MM.1S (cell line): ENCODE data around the gene GAK.

Experiments used
- DNase-seq: peaks from one replicate; pipeline ENCODE4 v3.0.0-alpha.2; 2015
- H2AFZ ChIP-seq: fragments of 300-600 bp; sonication (generic); 2 replicates; pipeline ENCODE4 v1.6.0; 2016; ENCODE audit warnings: antibody characterized with exemption, low read length
- H3F3A ChIP-seq: fragments of 300-600 bp; sonication (generic); 2 replicates; pipeline ENCODE4 v1.6.1; 2016; ENCODE audit warnings: mild to moderate bottlenecking, antibody characterized with exemption, low read length, moderate library complexity, mixed read lengths; ENCODE audit not compliant: insufficient read depth
- H3K27ac ChIP-seq: fragments of 300-600 bp; sonication (generic); 2 replicates; pipeline ENCODE4 v1.5.1; 2016; ENCODE audit warnings: mild to moderate bottlenecking, low read length
- H3K27me3 ChIP-seq: fragments of 300-600 bp; sonication (generic); replicated peaks from 2 replicates; pipeline ENCODE4 v1.6.0; 2016; ENCODE audit warnings: low read length; ENCODE audit not compliant: insufficient read depth
- H3K36me3 ChIP-seq: fragments of 300-600 bp; sonication (generic); replicated peaks from 2 replicates; pipeline ENCODE4 v1.6.1; 2016; ENCODE audit warnings: mild to moderate bottlenecking, low read length, mixed read lengths; ENCODE audit not compliant: insufficient read depth
- H3K4me1 ChIP-seq: fragments of 300-600 bp; sonication (generic); 2 replicates; pipeline ENCODE4 v1.6.1; 2016; ENCODE audit warnings: low read length, mixed read lengths
- H3K4me2 ChIP-seq: fragments of 300-600 bp; sonication (generic); 2 replicates; pipeline ENCODE4 v1.6.0; 2016; ENCODE audit warnings: low read depth, low read length
- H3K4me3 ChIP-seq: fragments of 300-600 bp; sonication (generic); 2 replicates; pipeline ENCODE4 v1.5.1; 2016; ENCODE audit warnings: low read length, mixed read lengths
- H3K79me2 ChIP-seq: fragments of 300-600 bp; sonication (generic); 2 replicates; pipeline ENCODE4 v1.6.1; 2016; ENCODE audit warnings: mixed run types, low read length, mixed read lengths
- H3K9ac ChIP-seq: fragments of 300-600 bp; sonication (generic); 2 replicates; pipeline ENCODE4 v1.6.1; 2016; ENCODE audit warnings: low read length, mixed read lengths
- H3K9me2 ChIP-seq: fragments of 300-600 bp; sonication (generic); replicated peaks from 2 replicates; pipeline ENCODE4 v1.6.1; 2016; ENCODE audit warnings: mild to moderate bottlenecking, low read length, mixed read lengths; ENCODE audit not compliant: insufficient read depth
- H3K9me3 ChIP-seq: fragments of 300-600 bp; sonication (generic); replicated peaks from 2 replicates; pipeline ENCODE4 v1.6.1; 2016; ENCODE audit warnings: mild to moderate bottlenecking, low read length, mixed read lengths; ENCODE audit not compliant: insufficient read depth
- H4K20me1 ChIP-seq: fragments of 300-600 bp; sonication (generic); 2 replicates; pipeline ENCODE4 v1.6.1; 2016; ENCODE audit warnings: mild to moderate bottlenecking, low read length, moderate library complexity, mixed read lengths; ENCODE audit not compliant: insufficient read depth
- CTCF ChIP-seq: fragments of 300-600 bp; sonication (generic); IDR thresholded peaks from 2 replicates; pipeline ENCODE4 v1.5.1; 2016; ENCODE audit warnings: antibody characterized with exemption, low read length, mixed read lengths
- EZH2 ChIP-seq: fragments of 300-600 bp; sonication (generic); optimal IDR thresholded peaks from 2 replicates; pipeline ENCODE3; 2017; ENCODE audit warnings: low read depth, mild to moderate bottlenecking, antibody characterized with exemption, low read length, mixed read lengths
- EZH2phosphoT487 ChIP-seq: fragments of 300-600 bp; sonication (generic); IDR thresholded peaks from 2 replicates; pipeline ENCODE4 v1.6.1; 2018; ENCODE audit warnings: antibody characterized with exemption, low read length

Gene GAK

DNA sequence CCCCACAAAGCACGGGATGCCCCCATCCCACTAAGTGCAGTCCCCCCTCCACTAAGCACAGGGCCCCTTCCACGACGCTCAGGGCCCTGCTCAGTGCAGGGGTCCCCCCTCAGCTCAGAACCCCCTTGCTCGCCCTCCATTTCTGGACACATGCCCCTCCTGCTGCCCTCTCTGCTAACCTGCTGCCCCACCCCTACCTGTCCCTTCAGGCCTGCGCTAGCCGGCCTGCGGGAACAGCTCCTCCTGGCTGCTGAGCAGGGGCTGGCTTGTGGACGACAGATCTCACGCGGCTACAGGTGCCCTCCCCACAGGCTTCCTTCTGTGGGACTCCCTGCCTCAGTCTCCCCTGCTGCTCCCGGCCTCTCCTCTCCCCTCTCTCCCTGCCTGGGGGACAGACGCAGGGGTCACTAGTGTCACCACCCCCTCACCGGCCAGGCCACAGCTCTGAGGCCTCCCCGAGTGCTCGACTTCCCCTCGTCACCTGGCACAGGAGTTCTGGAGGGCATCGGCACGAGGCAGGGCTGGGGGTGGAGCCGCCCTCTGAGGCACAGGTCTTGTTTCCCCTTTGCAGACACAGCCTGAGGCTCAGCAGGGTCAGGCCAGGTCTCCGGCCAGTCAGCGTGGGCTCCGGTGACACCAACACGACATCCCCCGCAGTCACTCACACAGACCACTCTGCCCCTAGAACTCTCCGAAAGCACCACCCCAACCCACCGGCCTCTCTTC, 21.6 kb downstream of the GAK start:
- 0 out of 2 replicates have a peak, but pooled peaks cover 4% of the 10 kb centered on the region for H4K20me1 ChIP-seq
- H3K9me2 ChIP-seq, result no peaks in the 10 kb centered on the region
- H3K9ac ChIP-seq, result no peak overlapping the region
- H3K27ac ChIP-seq, result no peak overlapping the region
- H3F3A ChIP-seq, result no peaks in the 10 kb centered on the region
- H2AFZ ChIP-seq, result no peak overlapping the region
- no peak overlapping the region for H3K4me3 ChIP-seq
- no peaks in the 10 kb centered on the region for H3K4me1 ChIP-seq
- peaks cover 48% of the 10 kb centered on the region for H3K79me2 ChIP-seq
- H3K4me2 ChIP-seq, result no peak overlapping the region
- H3K9me3 ChIP-seq, result no peaks in the 10 kb centered on the region
- no peaks in the 10 kb centered on the region for H3K27me3 ChIP-seq
- TF ChIP-seq CTCF (no peak), EZH2 (no peak), EZH2phosphoT487 (no peak)
- H3K36me3 ChIP-seq, result no peaks in the 10 kb centered on the region; the same call in 1 of the 2 replicates
- DNase-seq, result no peak

DNA sequence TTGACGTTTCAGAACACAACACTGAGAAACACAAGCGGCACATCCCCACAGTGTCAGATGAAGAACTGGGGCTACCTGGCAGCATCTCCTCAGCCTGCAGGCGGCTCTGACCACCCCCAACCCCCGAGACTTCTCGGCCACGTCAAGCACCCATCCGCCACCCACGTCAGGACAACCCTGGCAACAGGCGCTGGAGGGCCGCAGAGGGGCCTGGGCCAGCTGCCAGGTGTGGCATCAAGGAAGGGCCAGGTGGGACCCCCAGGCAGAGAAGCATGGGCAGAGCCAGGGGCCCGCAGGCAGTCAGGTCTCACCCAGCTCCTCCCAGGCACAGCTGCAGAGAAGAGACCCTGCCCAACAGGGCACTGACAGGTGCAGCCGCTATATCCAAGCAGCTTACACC, 22.3 kb downstream of the GAK start:
- H4K20me1 ChIP-seq, result 0 out of 2 replicates have a peak, but pooled peaks cover 4% of the 10 kb centered on the region
- H2AFZ ChIP-seq, result no peak overlapping the region
- no peak for DNase-seq
- no peak overlapping the region for H3K4me3 ChIP-seq
- peaks cover 41% of the 10 kb centered on the region for H3K79me2 ChIP-seq
- H3K4me1 ChIP-seq, result no peaks in the 10 kb centered on the region
- TF ChIP-seq EZH2 (no peak), EZH2phosphoT487 (no peak), CTCF (no peak)
- H3K27ac ChIP-seq, result no peak overlapping the region
- H3K9me2 ChIP-seq, result no peaks in the 10 kb centered on the region
- no peak overlapping the region for H3K9ac ChIP-seq
- no peaks in the 10 kb centered on the region for H3F3A ChIP-seq
- H3K9me3 ChIP-seq, result no peaks in the 10 kb centered on the region
- H3K27me3 ChIP-seq, result no peaks in the 10 kb centered on the region
- no peak overlapping the region for H3K4me2 ChIP-seq
- H3K36me3 ChIP-seq, result peaks cover under 1% of the 10 kb centered on the region; the same call in 1 of the 2 replicates

DNA sequence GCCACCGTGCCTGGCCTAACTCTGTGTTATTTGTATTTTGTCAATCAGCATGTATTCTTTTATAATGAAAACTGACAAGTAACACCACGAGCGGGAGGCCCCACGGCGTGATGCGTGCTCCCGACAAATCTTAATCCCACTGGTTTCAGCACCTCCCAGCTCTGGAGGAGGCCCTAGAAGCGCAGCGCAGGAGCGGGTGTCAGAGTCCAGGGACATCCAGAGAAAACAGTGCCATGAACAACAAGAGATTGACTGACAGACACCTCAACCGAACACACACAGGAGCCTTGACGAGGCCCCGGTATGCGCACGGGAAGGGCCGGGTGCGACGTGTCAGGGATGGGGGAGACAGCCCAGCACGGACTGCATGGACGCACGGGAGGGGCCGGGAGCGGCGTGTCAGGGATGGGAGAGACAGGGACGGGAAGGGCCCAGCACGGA, 23.0 kb downstream of the GAK start:
- H3K79me2 ChIP-seq, result peaks cover 35% of the 10 kb centered on the region
- 0 out of 2 replicates have a peak, but pooled peaks cover 4% of the 10 kb centered on the region for H4K20me1 ChIP-seq

More for the DNA sequence above, 23.0 kb downstream of the GAK start:
- Histone ChIP-seq H3K4me2 (no peak overlapping the region), H3K9ac (no peak overlapping the region), H3K9me2 (no peaks in the 10 kb centered on the region), H3K27me3 (no peaks in the 10 kb centered on the region), H3K4me3 (no peak overlapping the region), H3K27ac (no peak overlapping the region), H3K36me3 (peaks cover 3% of the 10 kb centered on the region; the same call in 1 of the 2 replicates), H3K4me1 (no peaks in the 10 kb centered on the region), H3F3A (no peaks in the 10 kb centered on the region), H3K9me3 (no peaks in the 10 kb centered on the region), H2AFZ (no peak overlapping the region)
- DNase-seq, result no peak
- no peak for TF ChIP-seq EZH2phosphoT487
- no peak for TF ChIP-seq EZH2
- TF ChIP-seq CTCF, result no peak
